Posterior vena cava (tissue), 2 donors: ENCODE results near the gene MUCL3. TPM values are rescaled to one million over a fixed set of nuclear protein-coding genes. Genes with fewer than 3 reads are reported as not detected.

Source experiments
- DNase-seq: peaks from one replicate; pipeline ENCODE4 v3.0.0-alpha.2; 2020; ENCODE audit warnings: low spot score
- intact Hi-C, 2 donors: fragments of 100-400 bp; cut with DNase I; formaldehyde crosslinking; loops; one replicate each; pipeline versions ENCODE4 v1.14.1 to v1.14.2; 2022 to 2023
- total RNA-seq, 2 donors: library from RNA; stranded (reverse); fragmentation: NEBNext Ultra II Directional; extraction: Animal tissue kit (Norgen Biotek cat#: 25700); gene quantifications; one replicate each; pipeline ENCODE4 v1.2.1, GENCODE V29; 2021
- donor health status: DM: yes; HTN: yes; CAD: no.
- donor health status: DM: yes; HTN: yes; CAD: no.

MUCL3 gene
- total RNA-seq, 2 donors from 2014 or later = not detected

DNA sequence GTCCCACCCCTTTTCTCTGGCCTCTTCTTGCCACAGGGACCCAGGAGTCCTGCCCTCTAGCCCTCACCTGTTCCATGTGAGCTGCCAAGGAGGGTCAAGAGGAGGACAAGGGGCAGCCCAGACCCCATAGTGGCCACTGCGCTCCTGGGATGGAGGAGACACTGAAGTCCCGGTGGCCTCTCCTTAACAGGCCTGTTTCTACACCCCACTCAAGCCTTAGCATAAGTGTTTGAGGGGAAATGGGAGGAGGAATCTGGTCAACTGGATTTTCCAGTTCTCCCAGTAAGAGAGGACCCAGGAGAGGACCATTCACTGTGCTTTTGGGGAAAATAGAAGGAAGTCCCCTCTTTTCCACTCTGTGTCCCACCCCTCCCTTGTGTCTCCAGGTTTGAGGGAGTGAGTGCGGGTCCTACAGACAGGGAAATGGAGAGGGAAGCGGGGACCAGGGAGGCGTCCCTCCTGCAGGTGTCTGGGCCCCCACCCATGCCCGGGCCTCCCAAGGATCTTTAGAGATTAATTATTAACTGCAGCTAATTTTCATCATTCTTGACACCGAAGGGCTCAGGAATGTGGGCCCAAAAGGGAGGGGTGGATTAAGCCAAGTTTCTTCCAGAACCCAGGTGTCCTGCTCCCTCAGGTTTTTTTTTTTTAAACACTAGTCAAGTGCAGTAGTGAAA, 8.7 kb upstream of the MUCL3 start, which contains the start of gene SFTA2:
TSS of gene SFTA2 (minus strand) at position 202 of the 677 bp plus-strand sequence. CDS start at position 128, 74 bp downstream.
- DNase-seq = no peak
- intact Hi-C loops = loop anchor here in 1 of 2 donors (5.0 kb wide), 1 partner anchor 1020 kb away; no protein-coding TSS in a partner anchor

DNA sequence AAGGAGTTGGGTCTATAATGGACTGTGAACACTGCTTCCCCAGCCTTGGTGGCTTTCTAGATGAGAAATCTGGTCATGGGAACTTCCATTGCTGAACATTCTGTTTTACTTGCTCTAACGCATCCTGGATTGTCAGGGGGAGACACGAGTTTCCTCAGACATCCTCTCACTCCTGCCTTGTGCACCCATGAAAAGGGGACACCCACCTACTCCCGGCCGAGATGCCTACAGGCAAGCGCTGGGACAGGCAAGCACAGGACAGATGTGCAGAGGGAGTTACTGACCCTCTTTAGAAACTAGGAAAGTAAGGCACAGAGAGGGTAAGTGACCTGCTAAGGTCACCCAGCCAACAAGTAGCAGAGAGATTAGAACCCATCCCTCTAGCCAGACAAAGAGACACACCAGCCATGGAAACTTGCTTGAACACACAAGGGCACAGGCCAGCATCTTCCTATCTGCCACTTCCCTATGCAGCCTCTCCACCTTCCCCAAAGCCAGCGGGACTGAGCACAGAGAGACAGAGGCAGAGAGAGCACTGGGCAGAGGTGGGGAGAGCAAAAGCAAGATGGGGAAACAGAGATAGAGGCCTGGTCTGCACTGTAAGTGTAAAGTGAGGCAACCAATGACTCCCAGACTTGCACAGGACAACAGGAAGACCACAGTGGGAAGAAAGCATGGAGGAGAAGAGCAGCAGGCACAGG, 8.0 kb upstream of the MUCL3 start:
- peak; percentile 15 for DNase-seq
- intact Hi-C loops = loop anchor here in 1 of 2 donors (5.0 kb wide), 1 partner anchor 1021 kb away; no protein-coding TSS in a partner anchor

DNA sequence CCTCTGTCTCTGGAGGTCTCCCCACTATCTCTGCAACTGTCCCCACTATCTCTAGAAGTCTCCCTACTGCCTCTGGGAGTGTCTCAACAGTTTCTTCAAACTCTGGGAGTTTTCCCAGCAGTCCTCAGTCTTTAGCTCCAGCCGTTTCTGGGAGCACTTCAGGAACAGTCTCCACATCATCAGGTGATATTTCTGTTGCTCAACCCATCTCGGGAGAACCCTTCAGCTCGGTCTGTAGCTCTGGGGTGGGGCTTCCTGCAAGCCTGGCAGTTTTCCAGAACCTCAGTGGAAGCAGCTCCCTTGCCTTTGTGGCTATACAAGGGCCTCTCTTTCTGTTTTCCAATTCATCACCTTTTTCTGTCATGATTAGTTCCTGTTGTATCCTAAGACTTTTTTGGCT, 5.8 kb upstream of the MUCL3 start:
- peak; percentile 22 for DNase-seq
- intact Hi-C loops = no loop called here

DNA sequence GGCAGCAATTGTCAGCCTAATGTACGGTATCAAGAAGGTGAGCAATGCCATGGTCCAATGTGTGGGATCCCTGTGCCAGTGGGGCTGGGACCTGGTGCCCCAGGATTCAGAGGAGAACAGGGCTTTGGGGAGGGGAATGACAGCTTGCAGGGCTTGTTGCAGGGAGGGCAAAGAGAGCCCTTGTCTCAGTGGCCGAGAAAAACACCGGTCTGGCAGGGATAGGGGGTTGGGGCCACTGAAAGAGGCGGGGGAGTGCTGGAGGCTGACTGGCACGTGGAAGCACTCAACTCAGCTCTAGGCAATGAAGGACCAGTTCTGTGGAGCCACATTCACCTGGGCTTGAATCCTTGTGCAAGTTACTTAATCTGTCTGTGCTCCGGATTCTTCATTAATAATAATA, 3.5 kb upstream of the MUCL3 start:
- DNase-seq = peak; percentile 56
- intact Hi-C loops = no loop called here

DNA sequence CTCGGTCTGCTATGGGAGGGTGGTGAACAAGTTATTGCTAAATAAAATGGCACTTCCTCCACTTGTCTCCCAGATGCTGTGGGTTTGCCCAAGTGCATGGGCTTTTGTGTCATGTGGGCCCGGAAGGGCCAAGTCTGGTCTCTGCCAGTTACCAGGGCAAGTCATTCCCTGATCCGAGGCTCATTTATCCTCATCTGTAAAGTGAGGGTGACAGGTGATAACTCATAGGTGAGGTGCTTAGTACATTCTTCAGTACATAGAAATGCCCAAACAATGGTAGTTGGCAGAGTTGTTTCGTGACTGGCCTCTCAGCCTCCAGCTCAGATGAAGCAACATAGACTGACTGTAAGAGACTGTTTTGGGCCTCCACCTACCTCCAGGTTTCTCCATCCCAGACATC, 2.0 kb upstream of the MUCL3 start:
- intact Hi-C loops = no loop called here
- no peak for DNase-seq

DNA sequence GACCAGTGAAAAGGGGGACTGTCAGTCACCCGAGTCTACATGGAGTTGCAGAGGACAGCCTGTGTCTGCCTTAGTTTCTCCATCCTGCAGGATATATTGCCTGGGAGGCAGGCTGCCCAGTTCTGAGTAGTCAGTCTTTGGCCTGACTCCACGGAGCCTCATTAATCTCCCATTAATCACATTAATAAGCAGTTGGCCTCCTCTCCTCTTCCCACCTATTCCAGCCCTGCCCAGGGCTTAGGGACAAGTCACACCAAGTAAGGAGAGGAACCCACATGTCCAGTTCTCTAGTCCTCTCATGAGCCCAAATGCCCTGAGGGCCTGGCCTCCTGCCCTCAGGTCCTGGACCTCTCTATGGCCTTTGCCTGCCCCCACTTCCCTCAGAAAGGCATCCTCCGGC, 1.3 kb upstream of the MUCL3 start:
- intact Hi-C loops = no loop called here
- no peak for DNase-seq

DNA sequence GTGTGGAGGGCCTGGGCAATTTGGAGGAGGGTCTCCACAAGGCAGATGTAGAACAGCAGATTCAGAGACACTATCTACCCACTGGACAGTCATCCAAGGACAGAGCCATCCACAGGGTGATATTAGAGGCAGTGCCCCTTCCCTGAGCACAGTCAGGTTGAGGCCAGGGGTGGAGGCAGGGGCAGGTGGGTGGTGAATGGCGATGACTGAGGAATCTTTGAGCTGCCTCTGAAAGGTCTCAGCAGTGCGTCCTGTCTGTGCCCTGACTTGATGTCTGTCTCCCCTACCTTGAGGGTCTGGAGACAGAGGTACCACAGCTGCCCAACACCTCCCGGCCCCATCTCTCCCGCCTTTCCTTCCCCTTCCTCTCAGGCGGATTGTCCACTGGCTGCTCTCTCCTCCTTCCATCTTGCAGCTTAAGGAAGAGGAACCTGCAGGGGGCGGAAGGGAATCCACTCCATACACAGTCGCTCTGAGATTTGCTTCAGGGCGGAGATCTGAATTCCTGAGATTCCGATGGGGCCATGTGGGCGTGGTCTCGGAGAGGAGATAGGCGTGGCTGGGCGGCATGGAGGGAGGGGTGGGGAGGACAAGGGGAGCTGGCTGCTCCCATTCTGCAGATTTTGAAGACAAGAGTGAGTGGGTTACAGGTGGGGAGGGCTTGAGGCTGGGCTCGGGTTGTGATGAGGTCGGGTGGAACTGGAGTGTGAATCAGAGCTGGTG, 1.7 kb downstream of the MUCL3 start:
- DNase-seq = peak; percentile 85
- intact Hi-C loops = no loop called here

DNA sequence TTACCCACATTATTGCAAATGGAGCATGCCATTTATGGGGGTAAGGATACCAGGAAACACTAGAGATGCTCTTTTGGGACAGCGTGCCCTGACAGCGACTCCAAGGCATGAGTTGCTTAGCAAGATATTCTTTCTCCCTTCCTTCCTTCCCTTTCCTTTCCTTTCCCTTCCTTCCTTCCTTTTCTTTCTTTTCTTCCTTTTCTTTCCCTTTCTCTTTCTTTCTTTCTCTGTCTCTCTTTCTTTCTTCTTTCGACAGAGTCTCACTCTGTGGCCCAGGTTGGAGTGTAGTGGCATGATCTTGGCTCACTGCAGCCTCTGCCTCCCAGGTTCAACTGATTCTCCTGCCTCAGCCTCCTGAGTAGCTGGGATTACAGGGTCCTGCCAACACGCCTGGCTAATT, 3.3 kb downstream of the MUCL3 start:
- peak; percentile 43 for DNase-seq
- intact Hi-C loops = no loop called here

DNA sequence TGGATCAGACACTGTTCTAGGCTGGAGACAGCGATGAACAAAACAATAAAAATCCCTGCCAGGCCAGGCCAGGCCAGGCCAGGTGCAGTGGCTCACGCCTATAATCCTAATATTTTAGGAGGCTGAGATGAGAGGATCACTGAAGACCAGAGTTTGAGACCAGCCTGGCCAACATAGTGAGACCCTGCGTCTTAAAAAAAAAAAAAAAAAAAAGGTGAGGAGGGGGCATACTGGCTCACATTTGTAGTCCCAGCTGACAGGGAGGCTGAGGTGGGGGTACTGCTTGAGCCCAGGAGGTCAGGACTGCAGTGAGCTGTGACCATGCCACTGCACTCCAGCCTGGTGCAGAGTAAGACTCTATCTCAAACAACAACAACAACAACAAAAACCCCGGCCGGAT, 4.5 kb downstream of the MUCL3 start:
- intact Hi-C loops = no loop called here
- peak; percentile 20 for DNase-seq

DNA sequence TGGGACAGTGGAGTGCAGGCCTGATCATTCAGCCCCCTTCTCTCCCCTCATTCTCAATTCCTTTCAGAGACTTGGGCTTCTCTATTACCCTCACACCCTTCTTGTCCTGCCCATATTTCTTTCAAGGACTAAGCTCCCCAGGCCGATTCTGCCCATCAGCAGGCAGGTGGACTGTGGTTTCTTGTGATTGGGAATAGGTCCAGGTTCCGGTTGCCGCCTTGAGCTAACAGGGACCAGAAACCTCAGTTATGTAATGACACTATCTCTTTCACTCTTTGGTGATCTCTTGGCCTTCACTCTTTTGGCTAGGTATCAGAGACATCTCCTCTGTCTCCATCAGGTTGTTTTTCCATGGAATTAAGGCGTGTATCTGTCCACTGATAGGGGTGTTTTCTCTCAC, 6.5 kb downstream of the MUCL3 start:
- DNase-seq = no peak
- intact Hi-C loops = no loop called here

DNA sequence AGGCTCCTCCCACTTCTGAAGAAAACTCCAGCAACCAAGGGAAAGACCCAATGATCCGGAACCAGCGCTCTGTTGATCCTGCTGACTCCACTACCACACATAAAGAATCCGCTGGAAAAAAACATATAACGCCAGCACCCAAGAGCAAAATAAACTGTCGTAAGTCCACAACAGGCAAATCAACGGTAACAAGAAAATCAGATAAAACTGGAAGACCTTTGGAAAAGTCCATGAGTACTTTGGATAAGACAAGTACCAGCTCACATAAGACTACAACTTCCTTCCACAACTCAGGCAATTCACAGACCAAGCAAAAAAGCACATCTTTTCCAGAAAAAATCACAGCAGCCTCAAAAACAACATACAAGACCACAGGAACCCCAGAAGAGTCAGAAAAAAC, 8.0 kb downstream of the MUCL3 start:
- DNase-seq = no peak
- intact Hi-C loops = no loop called here

DNA sequence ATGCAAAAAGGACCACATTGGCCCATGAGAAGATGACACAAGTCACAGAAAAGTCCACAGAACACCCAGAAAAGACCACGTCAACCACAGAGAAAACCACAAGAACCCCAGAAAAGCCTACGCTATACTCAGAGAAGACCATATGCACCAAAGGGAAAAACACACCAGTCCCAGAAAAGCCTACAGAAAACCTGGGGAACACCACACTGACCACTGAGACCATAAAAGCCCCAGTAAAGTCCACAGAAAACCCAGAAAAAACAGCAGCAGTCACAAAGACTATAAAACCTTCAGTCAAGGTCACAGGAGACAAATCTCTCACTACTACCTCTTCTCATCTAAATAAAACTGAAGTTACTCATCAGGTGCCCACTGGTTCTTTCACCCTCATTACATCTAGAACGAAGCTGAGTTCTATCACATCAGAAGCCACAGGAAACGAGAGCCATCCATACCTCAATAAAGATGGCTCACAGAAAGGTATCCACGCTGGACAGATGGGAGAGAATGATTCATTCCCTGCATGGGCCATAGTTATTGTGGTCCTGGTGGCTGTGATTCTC, 11.2 kb downstream of the MUCL3 start:
- intact Hi-C loops = no loop called here
- DNase-seq = no peak

DNA sequence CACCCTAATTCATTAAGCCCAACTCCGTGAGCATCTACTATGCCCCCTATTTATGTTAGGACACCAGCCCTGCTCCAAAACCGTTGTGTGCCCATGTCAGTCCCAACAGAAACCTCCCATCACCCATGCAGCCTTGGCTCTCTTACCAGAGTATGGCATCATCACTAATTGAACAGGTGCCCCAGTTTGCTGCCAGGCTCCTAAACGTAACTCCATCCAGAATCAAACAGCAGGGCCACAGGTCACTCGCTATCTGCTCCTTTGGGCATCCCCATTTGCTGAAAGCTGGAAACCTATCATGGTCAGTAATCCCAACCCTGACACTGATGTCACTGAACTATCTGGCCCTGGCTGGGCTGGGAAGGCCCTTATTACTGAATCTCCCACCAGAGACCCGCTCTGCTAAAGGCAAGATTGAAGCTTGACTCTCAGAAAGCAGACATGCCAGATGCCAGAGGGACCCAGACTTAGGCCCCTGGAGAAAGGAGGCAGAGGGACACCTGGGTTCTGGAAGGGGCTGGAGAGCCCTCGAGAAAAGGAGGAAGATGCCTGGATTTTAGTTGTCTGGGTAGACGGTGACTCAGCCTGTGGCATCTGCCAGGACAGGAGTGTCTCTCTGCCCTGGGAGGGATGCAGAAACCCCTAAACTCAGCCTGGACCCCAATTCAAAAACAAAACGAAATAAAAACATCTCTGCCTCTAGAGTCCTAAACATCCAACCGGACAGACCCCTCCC, 14.0 kb downstream of the MUCL3 start:
- intact Hi-C loops = no loop called here
- no peak for DNase-seq

DNA sequence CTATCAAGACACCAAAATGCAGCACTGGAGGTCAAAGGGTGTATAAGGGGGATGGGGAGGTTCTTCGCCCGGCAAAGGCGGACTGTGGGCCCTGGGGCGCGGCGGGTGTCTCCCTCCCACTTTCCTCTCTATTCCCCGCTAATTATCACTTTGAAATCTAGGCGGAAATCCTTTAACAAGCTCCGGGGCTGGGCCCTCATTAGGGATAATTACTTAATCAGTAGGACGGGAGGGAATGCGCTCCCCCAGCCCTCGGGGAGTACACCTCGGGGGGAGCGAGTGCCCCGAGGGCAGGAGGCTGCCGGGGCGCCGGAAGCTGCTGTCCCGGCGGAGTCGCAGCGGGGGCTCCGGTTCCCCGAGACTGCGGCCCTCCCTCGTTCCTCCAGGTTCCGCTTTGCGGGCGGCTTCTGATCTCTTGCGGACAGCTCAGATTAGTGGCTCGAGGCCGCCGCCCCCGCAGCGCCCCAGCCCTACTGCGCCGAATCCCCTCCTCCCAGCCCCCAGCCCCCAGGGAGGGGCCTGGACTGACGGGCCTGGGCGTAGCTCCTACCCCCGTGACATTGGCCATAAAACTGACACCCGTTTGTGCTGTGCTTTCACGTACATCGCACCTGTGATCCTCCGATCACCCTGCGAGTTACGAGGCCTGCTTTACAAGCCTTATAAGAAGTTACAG, 14.7 kb downstream of the MUCL3 start:
- intact Hi-C loops = no loop called here
- peak; percentile 92 for DNase-seq

DNA sequence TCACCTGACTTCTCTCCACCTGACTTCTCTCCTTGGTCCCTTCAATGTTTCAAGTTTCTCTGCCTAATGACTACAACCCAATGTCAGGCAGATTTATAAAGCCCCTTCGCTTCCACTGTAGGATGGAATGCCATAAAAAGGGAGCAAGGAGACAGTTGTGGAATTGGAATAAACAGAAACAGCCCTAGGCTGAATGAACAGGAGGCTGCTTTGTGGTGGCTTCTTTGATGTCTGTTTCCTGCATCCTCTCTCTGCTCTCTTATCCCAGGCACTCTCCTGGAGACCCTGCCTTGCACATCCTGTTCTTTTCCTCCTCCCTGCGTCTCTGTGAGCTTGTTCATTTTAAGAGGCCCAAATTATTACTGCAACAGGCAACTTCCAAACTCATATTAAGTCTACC, 16.9 kb downstream of the MUCL3 start:
- intact Hi-C loops = no loop called here
- no peak for DNase-seq

DNA sequence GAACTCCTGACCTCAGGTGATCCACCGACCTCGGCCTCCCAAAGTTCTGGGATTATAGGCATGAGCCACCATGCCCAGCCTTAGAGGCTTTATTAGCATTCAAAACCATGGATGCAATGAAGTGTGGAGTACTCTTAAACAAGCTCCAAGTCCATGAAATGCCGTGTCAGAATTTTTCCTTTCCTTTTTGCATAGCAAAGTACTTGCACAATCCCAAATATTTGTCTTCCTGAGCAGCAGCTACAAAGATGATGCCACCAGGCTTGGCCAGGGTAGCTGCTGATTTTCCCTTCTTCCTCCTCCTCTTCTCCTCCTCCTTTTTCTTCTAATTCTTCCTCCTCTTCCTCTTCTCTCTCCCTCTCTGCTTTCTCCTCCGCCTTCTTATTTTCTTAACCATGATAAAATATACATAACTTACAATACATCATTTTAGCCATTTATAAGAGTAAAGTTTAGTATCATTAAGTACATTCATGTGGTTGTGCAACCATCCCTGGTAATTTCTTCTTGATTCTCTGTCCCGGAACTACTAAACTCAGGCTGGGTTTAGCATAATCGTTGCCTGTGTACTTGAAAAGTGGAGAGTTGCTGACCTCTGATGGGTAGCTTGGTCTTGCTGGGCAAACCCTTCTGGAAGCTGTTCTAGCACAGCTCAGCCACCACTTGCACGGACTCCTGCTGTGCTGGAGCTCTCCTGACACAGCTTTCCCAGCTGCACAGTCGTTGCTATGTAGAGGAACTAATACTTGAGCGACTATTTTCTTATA, 20.3 kb downstream of the MUCL3 start:
- intact Hi-C loops = no loop called here
- no peak for DNase-seq

DNA sequence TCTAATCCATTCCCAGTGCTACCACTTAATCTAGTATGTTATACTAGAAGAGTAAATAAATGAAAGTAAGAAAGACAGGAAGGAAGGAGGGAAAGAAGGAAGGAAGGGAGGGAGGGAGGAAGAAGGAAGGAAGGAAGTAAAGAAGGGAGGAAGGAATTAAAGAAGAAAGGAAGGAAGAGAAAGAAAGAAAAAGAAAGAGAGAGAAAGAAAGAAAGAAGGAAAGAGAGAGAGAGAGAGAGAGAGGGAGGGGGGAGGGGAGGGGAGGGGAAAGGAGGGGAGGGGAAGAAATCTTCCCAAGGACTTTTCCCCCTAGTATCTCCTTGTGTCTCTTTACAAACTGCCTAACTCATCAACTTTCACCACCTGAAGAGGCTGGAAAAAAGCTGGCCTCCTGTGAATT, 21.9 kb downstream of the MUCL3 start:
- intact Hi-C loops = no loop called here
- DNase-seq = no peak

DNA sequence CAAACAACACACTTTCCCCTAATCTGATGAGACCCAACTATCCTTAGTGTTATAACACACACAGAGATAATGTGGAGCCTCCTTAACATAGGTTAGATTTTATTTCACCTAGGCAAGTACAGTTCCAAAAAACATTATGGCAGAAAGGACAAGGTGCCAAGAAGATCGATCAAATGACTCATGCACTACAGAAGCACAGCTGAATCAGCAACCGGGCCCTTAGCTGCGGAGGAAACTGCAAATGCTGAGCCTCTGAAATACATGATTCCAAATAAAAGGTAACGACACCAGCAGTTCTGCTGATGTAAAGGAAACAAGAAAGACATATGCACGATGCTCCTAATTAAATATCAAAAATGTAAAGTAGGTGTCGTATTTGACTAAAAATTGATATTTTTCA, 22.9 kb downstream of the MUCL3 start:
- no peak for DNase-seq
- intact Hi-C loops = no loop called here
